Measurements from ENCODE around the gene REN. TPM values are rescaled to one million over a fixed set of nuclear protein-coding genes. Genes with fewer than 3 reads are reported as not detected.

REN gene
- total and polyA plus RNA-seq, 2 of the 13 experiments (the other 11 are each of a cell fraction or from before 2014, with no cell fraction given) = not detected

DNA sequence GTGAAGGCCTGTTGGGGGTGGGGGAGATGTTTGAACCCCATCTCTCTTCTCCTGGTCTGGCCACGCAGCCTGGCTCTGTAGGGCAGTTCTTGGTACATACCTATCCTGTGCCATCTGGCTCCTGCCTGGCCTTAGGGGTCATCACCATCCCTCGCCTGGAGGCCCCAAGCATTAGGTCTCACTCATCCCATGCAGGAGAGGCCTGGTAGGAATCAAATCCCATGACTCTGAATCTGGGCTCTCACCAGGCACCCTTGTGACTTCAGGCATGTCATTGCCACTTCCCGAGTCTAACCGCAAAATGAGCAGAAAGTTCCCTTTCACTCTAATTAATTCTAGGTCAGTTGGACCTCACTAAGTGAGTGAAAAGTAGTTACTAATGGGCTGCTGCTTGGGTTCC is 51.5 kb downstream of the REN start (continued):
- TF ChIP-seq NR2F2 (IDR thresholded peaks at IDR 0.05; ENCODE audit: borderline replicate concordance, low read depth) (no peak), MEIS2 (CRISPR knock-in tag; IDR thresholded peaks at IDR 0.05) (no peak)

GRCh38 chr1:204113896-204114295 is 52.2 kb downstream of the REN start:
- Histone ChIP-seq H2AFZ (ENCODE audit: low read length) (no peak overlapping the region), H3K4me1 (ENCODE audit: insufficient read depth, low read length) (no peaks in the 10 kb centered on the region), H3K4me2 (ENCODE audit: low read depth, low read length) (no peak overlapping the region), H3K36me3 (replicated peaks in 1 of 2; ENCODE audit: control insufficient read depth in 1 of 2, insufficient read depth in 2 of 2, low read length in 2 of 2) (peaks cover 26 to 46% of the 10 kb centered on the region in 2 experiments), H3K9me3 (ENCODE audit: low read length) (no peaks in the 10 kb centered on the region), H3K4me3 (replicated peaks in 1 of 3; ENCODE audit: insufficient read depth in 1 of 3, low read depth in 2 of 3, low read length in 3 of 3) (no peak overlapping the region), H3K79me2 (ENCODE audit: insufficient read depth, low read length) (peaks cover 26% of the 10 kb centered on the region), H3K27me3 (ENCODE audit: control insufficient read depth in 1 of 2, insufficient read depth in 2 of 2, low read length in 2 of 2) (no peaks in the 10 kb centered on the region), H3K27ac (ENCODE audit: extremely low read length, insufficient read depth, low read length) (no peak overlapping the region), H4K20me1 (ENCODE audit: insufficient read depth, low read length) (no peaks in the 10 kb centered on the region), H3K9ac (ENCODE audit: insufficient read depth, low read depth, low read length) (no peak overlapping the region)
- POLR2A ChIA-PET = no interaction called here
- ATAC-seq (no peak), FAIRE-seq (no peak), DNase-seq (ENCODE audit: low spot score) (no peak)
- BruUV-seq (replicated peaks) = TSS peak; percentile 22
- WGBS (ENCODE audit: low lambda C conversion rate) = 73% methylated on average over 1 of the region's 1 CpG
- CTCF ChIA-PET (ENCODE audit: low intra/inter-chr PET ratio, low total read pairs) = no interaction called here
- TF ChIP-seq, protein P1, sequence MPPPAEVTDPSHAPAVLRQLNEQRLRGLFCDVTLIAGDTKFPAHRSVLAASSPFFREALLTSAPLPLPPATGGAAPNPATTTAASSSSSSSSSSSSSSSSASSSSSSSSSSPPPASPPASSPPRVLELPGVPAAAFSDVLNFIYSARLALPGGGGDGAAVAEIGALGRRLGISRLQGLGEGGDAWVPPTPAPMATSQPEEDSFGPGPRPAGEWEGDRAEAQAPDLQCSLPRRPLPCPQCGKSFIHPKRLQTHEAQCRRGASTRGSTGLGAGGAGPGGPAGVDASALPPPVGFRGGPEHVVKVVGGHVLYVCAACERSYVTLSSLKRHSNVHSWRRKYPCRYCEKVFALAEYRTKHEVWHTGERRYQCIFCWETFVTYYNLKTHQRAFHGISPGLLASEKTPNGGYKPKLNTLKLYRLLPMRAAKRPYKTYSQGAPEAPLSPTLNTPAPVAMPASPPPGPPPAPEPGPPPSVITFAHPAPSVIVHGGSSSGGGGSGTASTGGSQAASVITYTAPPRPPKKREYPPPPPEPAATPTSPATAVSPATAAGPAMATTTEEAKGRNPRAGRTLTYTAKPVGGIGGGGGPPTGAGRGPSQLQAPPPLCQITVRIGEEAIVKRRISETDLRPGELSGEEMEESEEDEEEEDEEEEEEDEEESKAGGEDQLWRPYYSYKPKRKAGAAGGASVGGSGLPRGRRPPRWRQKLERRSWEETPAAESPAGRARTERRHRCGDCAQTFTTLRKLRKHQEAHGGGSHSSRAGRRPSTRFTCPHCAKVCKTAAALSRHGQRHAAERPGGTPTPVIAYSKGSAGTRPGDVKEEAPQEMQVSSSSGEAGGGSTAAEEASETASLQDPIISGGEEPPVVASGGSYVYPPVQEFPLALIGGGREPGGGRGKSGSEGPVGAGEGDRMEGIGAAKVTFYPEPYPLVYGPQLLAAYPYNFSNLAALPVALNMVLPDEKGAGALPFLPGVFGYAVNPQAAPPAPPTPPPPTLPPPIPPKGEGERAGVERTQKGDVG (CRISPR knock-in tag; IDR thresholded peaks at IDR 0.05; ENCODE audit: borderline replicate concordance) = no peak
- no peak for TF ChIP-seq ZNF616 (CRISPR knock-in tag; IDR thresholded peaks at IDR 0.05; ENCODE audit: low read depth)
- TF ChIP-seq ZNF550 (CRISPR knock-in tag; IDR thresholded peaks at IDR 0.05; ENCODE audit: borderline replicate concordance) = no peak
- TF ChIP-seq, protein P2, sequence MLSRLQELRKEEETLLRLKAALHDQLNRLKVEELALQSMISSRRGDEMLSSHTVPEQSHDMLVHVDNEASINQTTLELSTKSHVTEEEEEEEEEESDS (CRISPR knock-in tag; IDR thresholded peaks at IDR 0.05; ENCODE audit: borderline replicate concordance) = no peak
- TF ChIP-seq AHR (CRISPR knock-in tag; IDR thresholded peaks at IDR 0.05) = no peak
- TF ChIP-seq MTF1 (CRISPR knock-in tag; IDR thresholded peaks at IDR 0.05) = no peak
- TF ChIP-seq ERF (CRISPR knock-in tag; IDR thresholded peaks at IDR 0.05) = no peak
- TF ChIP-seq TBL1XR1 (IDR thresholded peaks at IDR 0.05; ENCODE audit: borderline replicate concordance, low read length, partially characterized antibody) = no peak
- intact Hi-C loops (cut with micrococcal nuclease; ENCODE audit: unreplicated experiment) = no loop called here
- in situ Hi-C loops (cut with HindIII; ENCODE audit: extremely low pct_ligation_motif_present, low pct_unique_long_range_greater_than_20kb) = no loop called here

Data from HepG2 (cell line).